ENCODE measurements around the gene RTN3.

The RTN3 gene

GRCh38 chr11:63782749-63783148 lies 101.4 kb downstream of the RTN3 start:
- DNase-seq (ENCODE audit: low read depth, low spot score) = no peak
- TF ChIP-seq, protein P1, sequence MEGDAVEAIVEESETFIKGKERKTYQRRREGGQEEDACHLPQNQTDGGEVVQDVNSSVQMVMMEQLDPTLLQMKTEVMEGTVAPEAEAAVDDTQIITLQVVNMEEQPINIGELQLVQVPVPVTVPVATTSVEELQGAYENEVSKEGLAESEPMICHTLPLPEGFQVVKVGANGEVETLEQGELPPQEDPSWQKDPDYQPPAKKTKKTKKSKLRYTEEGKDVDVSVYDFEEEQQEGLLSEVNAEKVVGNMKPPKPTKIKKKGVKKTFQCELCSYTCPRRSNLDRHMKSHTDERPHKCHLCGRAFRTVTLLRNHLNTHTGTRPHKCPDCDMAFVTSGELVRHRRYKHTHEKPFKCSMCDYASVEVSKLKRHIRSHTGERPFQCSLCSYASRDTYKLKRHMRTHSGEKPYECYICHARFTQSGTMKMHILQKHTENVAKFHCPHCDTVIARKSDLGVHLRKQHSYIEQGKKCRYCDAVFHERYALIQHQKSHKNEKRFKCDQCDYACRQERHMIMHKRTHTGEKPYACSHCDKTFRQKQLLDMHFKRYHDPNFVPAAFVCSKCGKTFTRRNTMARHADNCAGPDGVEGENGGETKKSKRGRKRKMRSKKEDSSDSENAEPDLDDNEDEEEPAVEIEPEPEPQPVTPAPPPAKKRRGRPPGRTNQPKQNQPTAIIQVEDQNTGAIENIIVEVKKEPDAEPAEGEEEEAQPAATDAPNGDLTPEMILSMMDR (IDR thresholded peaks at IDR 0.05; ENCODE audit: insufficient read depth, low read length, missing control alignments) = no peak
- ChIA-PET POLR2A (no interaction called here), CTCF (no interaction called here)
- H3K4me3 ChIP-seq (ENCODE audit: low read depth, low read length) = no peak overlapping the region

DNA sequence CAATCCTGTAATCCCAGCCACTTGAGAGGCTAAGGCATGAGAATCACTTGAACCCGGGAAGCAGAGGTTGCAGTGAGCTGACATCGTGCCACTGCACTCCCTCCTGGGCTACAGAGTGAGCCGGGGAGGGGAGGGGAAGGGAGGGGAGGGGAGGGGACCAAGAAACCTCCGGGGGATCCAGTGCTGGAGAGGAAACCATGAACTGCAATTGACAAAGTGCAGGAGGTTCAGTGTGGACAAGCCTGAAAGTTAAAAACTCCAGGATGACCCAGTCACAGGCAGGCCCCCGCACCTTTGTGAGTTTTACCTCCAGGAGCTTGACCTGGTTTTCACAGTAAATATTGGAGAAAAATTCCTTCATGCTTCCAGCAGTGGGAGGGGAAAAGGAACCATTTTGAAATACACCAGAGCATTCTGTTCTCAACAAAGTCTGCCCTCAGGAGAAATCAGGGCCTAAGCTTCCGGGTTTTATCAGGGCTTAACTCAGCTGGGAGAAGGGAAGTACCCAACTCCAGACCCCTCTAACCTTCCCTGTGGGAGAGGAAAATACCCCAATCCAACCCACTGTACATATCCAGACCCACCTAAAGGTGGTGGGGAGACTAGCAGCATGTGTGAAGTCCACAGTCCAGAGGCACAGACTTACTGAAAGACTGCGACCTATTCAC lies 102.8 kb downstream of the RTN3 start:
- POLR2A ChIA-PET = no interaction called here
- DNase-seq (ENCODE audit: low read depth, low spot score) = no peak
- CTCF ChIA-PET = no interaction called here
- H3K4me3 ChIP-seq (ENCODE audit: low read depth, low read length) = no peak overlapping the region
- TF ChIP-seq, protein P1 (IDR thresholded peaks at IDR 0.05; ENCODE audit: insufficient read depth, low read length, missing control alignments) = no peak

GRCh38 chr11:63785823-63786222 lies 104.5 kb downstream of the RTN3 start:
- ChIA-PET CTCF (interaction anchor here (0.8 kb wide), 1 partner anchor 51 kb away, joined by 4 read pairs; no protein-coding TSS in a partner anchor), POLR2A (no interaction called here)
- no peak overlapping the region for H3K4me3 ChIP-seq (ENCODE audit: low read depth, low read length)
- no peak for DNase-seq (ENCODE audit: low read depth, low spot score)
- TF ChIP-seq, protein P1 (IDR thresholded peaks at IDR 0.05; ENCODE audit: insufficient read depth, low read length, missing control alignments) = no peak

- CTCF ChIA-PET = no interaction called here
These were observed 110.3 kb downstream of the RTN3 start for GRCh38 chr11:63791495-63792167.

DNA sequence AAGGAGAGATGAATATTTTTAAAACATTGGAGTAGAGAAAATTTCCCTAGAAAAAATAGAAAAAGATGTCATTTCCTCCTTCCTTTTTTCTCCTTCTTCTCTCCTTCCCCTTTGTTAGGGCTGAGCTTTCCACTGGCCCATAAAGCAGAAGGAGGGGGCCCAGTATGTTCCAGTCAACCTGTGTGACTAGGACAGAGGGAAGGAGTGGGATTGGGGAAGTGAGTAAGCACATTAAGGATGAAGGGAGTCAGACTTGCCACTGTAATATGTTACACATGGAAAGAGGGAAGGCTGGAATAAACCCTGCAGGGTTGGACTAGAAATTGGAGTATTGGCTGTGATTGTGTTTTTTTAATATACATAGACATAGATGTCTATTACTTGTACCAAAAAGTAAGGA lies 111.9 kb downstream of the RTN3 start:
- ChIA-PET POLR2A (no interaction called here), CTCF (interaction anchor here (1.3 to 1.5 kb wide), 2 partner anchors 11 to 14 kb away, joined by 3 to 4 read pairs; no protein-coding TSS in a partner anchor)
- TF ChIP-seq, protein P1 (IDR thresholded peaks at IDR 0.05; ENCODE audit: insufficient read depth, low read length, missing control alignments) = no peak
- no peak overlapping the region for H3K4me3 ChIP-seq (ENCODE audit: low read depth, low read length)
- no peak for DNase-seq (ENCODE audit: low read depth, low spot score)

More at GRCh38 chr11:63791495-63792167, 110.3 kb downstream of the RTN3 start:
- no peak overlapping the region for H3K4me3 ChIP-seq (ENCODE audit: low read depth, low read length)
- TF ChIP-seq, protein P1 (IDR thresholded peaks at IDR 0.05; ENCODE audit: insufficient read depth, low read length, missing control alignments) = no peak
- no peak for DNase-seq (ENCODE audit: low read depth, low spot score)
- POLR2A ChIA-PET = no interaction called here

DNA sequence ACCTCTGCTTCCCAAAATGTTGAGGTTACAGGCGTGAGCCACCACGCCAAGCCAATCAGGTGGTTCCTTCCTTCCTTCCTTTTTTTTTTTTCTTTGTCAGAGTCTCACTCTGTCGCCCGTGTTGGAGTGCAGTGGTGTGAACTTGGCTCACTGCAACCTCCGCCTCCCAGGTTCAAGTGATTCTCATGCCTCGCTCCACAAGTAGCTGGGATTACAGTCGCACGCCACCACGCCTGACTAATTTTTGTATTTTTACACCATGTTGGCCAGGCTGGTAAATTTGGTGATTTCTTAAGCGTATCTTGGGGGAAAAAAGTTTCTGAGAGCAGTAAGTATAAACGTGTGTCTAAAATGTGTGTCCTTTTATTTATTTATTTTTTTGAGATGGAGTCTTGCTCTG lies 113.8 kb downstream of the RTN3 start:
- TF ChIP-seq, protein P1 (IDR thresholded peaks at IDR 0.05; ENCODE audit: insufficient read depth, low read length, missing control alignments) = no peak
- no peak for DNase-seq (ENCODE audit: low read depth, low spot score)
- ChIA-PET POLR2A (no interaction called here), CTCF (no interaction called here)
- H3K4me3 ChIP-seq (ENCODE audit: low read depth, low read length) = no peak overlapping the region
